GM19397 (cell line): ENCODE data around the gene FNDC7.
"Not testable (repeated sequence)": the region's sequence is repeated elsewhere in the genome, so short reads cannot be mapped to it uniquely, and the experiment has no call there.

ENCODE experiments used
- ATAC-seq: cut with Tn5 transposase; IDR thresholded peaks from one replicate; pipeline ENCODE4 v1.9.1; 2021; ENCODE audit warnings: mild to moderate bottlenecking, moderate library complexity; ENCODE audit not compliant: unreplicated experiment

The FNDC7 gene

DNA sequence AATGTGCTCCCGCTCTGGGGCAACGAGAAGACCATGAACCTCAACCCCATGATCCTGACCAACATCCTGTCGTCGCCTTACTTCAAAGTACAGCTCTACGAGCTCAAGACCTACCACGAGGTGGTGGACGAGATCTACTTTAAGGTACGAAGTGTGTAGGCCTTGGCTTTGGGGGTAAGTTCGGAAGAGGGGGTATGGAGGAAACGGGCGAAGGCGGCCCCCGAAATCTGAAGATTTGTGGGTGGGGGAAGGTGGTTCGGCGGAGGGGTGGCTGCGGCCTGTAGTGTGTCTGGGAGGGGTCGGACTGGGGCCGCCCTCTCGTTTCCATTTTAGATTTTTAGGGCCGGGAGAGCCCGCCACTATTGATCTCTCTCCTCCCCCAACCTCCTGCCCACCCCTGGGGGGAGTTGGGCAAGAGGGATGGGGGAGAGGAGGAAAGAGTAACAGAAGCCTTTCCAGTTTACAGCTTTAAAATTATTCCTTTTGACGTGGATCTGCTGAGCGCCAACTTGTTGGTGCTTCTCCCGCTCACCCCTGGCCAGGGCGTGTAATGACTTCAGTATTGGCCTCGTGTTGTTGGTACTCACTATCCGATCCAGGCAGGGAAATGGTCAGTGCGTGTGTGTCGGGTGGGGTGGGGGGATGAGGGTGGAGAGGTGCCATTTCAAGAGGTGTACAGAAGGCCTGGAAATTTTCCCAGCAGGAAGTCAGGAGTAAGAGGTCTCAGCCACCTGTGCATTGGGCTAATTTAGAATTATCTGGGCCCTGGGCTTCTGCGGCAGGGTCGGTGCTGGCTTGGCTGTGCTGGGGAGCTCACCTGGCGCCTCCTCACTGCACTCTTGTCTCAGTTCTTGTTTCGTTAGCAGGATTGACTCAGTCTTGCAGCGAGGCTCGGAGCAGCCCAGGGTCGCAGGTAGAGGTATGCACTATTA lies 19.7 kb upstream of the FNDC7 start:
- peak; percentile 52 for ATAC-seq

DNA sequence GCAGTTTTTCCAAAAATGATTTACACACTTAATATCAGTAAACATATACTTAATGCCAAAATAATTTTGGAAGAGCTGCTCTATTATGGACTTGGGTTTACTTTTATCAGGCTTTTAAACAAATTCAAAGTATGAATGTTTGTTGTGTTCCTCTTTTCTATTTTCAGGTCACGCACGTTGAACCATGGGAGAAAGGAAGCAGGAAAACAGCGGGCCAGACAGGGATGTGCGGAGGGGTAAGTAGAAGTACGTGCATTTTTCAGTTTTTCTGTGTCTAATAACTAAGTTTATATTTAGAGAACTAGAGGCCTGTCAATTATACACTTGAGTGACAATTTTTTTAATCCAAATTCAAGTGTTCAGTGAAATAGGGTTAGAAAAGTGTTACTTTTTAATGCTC lies 17.2 kb upstream of the FNDC7 start:
- no peak for ATAC-seq

DNA sequence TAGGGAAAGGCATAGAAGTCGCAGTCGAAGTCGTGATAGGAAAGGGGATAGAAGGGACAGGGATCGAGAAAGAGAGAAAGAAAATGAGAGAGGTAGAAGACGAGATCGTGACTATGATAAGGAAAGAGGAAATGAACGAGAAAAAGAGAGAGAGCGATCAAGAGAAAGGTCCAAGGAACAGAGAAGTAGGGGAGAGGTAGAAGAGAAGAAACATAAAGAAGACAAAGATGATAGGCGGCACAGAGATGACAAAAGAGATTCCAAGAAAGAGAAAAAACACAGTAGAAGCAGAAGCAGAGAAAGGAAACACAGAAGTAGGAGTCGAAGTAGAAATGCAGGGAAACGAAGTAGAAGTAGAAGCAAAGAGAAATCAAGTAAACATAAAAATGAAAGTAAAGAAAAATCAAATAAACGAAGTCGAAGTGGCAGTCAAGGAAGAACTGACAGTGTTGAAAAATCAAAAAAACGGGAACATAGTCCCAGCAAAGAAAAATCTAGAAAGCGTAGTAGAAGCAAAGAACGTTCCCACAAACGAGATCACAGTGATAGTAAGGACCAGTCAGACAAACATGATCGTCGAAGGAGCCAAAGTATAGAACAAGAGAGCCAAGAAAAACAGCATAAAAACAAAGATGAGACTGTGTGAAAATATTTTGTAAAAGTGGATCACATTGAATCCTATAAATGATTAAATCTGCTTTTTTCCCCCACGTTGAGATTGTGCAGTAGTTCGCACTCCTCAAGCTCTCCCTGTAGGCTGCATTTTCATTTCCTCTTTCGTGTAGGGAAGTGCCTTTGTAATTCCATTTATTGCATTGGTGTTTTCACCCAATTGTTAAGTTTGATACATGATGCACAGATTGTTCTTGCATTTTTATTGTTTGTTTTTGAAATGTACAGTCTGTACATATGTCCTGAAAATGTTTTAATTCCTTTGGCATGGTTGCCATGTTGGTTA lies 13.1 kb upstream of the FNDC7 start:
- no peak for ATAC-seq

DNA sequence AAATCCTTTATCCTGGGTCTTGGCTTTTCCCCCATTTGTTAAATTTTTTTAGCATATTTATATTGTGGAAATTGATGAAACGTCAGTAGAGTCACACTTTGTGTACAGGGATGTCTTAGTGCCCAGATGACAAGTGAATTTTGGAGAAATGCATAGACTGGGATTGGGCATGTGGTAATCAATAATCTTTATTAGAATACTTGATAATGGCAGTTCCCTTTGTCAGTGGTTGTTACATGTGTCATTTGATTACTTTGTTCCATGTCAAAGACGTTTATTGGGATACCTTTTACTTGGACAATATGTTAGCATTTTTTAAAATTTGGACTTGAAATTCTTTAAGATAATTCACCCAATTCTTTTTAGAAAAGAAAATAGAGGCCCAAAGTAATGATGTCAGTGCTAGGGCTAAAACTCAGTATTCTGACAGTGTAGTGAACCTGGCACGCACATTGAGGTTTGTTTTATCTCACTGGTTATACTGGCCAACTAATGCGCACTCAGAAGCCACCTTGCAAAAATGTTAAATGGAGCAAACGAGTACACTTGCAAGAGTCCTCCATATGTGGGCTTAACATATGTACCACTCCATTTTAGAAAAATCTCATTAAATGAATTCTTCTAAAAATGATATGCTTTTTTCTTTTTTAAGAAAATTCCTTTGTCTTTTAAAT lies 11.4 kb upstream of the FNDC7 start:
- no peak for ATAC-seq

DNA sequence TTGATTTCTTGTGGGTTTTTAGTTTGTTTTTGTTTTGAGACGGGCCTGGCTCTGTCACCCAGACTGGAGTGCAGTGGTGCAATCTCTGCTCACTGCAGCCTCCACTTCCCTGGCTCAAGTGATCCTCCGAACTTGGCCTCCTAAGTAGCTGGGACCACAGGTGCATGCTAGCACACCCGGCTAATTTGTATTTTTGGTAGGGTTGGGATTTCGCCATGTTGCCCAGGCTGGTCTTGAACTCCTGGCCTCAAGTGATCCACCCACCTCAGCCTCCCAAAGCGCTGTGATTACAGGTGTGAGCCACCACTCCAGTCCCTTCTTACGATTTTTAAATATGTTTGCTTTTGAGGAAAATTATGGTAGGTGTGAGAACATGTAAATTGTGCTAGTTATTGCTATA lies 10.6 kb upstream of the FNDC7 start:
- ATAC-seq, result not testable (repeated sequence)

DNA sequence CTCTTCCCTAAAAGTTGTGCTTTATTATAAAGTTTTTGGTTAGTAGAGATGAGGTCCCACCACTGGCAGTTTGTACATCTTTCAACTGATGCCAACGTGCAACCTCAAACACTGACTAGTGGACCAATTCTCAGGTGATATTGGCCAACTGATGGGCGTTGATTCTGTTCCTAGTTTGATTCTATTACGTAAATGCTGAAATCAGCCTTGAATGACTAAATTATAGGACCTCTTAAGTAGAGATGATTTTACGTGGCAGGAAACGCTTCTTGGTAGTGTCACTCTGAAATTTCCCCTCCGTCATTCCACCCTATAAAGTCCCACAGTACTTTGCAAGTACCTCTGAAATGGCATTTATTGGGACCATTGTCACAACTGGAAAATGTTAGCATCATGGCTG lies 8.8 kb upstream of the FNDC7 start:
- no peak for ATAC-seq

DNA sequence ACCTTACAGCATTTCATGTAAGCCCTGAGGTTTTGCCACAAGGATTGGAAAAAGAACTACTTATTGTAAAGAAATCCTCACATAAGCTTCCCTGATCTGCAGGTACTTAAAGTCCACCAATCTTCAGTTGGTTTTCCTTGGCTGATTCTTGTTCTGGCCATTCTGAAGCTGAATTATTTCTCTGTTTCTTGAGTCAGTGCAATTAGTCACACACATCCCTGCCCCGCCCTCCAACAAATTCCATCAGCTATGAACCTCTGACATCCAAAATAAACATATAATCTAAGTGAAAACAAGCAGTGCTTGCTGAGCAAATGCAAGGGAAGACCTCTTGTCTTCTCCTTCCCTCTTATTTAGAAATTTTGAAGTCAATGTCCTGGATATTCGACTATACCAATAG lies 8.2 kb upstream of the FNDC7 start:
- no peak for ATAC-seq

DNA sequence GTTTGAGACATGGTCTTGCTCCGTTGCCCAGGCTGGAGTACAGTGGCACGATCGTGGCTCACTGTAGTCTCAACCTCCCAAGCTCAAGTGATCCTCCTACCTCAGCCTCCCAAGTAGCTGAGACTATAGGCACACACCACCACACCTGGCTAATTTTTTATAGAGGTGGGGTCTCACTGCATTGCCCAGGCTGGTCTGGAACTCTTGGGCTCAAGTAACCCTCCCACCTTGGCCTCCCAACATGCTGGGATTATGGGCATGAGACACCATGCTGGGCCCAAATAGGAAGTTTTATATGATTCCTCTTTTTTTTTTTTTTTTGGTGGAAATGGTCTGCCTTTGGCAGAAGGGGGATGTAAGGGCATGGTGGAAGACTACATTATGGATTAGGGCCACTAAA lies 6.1 kb upstream of the FNDC7 start:
- no peak for ATAC-seq

DNA sequence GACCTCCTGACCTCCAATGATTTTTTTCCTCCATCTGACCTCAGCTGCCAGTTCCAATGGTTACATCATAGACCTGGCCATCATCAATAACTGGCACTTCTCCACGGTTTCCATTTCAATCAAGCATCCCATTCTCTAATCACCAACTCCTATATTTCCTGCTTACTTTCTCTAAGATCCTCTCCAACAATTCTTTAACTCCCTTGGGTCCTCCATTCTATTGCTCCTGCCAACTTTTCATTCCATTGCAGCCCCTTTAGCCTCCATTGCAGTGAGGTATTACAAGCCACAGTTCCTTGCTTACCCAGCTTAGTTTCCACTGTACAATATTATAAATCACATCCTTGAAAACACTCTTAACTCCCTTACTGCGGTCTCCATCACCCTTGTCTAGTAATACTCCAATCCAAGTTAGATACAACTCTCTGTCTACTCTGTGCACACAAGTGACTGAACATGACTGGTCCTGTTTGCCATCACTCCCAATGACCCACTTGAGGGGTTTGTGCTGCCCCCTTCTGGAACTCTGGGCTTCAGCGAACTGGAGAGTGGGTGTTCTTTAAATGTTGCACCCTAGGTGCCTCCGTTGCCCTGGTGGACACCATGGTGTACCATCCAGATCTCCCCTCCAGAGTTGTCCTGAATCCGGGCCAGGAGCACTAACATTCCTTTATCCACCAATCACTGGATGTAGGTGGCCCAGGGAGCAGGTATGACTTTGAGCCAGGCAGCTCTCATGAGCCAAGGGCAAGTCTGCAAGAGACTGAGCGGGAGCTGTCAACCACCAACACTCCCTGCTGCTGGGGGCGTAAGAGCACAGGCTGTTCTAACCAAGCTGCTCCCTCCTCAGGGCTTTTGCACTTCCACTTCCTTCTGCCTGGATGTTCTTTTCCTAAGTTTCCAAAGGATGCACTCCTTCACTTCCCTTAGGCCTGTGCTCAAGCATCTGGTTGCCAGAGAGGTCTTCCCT lies 3.7 kb upstream of the FNDC7 start:
- ATAC-seq, result no peak

DNA sequence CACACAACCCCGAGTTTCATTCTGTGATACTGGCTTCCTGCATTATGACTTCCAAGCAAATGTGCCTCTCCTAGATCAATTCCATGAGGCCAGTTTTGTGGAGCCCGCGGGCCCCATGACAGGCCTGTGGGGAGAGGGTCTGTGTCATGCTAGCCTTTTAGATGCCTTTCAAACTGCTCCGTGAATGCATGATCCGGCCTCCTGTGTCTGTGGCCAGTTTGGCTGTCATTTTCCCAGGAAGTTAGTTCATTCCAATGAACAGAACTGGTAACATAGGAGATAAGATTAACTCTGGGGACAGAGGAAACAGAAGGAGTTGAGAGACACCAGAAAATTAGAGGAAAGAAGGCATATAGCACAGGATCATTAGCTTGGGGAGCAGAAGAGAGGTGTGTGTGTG lies 3.2 kb downstream of the FNDC7 start:
- ATAC-seq, result no peak

DNA sequence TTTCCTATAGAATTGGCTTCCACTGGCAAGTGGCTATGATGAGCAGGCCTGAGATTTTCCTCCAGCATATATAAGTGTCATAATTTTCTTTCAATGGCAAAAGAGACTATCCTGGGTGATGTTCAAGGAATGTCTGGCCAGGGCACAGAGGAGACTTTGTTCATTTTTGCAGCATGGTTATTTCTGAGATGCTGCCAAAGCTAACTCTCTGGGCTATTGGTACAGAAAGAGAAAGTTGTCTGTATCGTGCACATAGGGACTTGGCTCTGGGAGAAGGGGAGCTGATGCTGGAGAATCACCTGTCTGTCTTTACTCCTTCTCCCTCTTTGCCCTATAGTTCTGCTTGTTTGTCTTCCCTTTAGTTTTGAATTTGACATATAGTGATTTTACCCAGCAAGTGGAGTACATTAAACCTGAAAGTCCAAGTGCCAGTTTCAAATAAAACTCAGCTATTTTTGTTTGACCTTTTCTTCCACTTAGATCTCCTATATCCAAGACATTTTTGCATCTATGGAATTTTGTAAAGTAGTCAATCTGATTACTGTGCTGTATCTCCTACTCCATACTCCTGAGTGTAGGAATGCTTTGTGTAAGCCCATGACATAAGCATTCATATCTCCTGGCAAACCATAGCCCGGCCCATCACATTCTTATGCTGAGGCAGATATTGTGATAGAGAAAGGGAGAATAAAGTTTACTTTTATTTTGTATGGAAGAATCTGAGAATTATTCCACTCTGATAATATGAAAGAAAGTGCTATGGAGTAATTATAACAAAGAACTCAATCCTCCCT lies 3.9 kb downstream of the FNDC7 start:
- no peak for ATAC-seq

DNA sequence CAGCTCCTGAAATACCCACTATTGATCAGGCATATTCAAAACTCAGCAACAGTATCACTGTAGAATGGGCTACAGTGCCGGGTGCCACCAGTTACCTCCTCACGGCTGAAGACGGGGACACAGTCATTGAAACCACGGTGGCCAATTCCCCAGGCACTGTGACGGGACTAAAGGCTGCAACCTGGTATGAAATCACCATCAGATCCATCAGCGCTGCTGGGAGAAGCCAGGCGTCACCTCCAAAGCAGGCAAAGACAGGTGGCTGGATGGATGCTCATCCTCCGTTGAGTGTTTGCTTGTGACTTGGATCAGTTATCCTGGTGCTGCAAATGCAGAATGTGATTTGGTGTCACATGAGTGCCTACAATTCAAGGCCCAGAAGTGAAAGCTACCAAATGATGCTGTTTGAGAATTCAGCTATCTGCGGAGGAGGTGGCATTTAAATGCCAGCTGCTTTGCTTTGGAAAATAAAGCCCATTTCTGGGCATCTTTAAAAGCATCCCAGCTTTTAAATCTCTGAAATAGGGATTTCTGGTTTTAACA lies 5.1 kb downstream of the FNDC7 start:
- no peak for ATAC-seq

DNA sequence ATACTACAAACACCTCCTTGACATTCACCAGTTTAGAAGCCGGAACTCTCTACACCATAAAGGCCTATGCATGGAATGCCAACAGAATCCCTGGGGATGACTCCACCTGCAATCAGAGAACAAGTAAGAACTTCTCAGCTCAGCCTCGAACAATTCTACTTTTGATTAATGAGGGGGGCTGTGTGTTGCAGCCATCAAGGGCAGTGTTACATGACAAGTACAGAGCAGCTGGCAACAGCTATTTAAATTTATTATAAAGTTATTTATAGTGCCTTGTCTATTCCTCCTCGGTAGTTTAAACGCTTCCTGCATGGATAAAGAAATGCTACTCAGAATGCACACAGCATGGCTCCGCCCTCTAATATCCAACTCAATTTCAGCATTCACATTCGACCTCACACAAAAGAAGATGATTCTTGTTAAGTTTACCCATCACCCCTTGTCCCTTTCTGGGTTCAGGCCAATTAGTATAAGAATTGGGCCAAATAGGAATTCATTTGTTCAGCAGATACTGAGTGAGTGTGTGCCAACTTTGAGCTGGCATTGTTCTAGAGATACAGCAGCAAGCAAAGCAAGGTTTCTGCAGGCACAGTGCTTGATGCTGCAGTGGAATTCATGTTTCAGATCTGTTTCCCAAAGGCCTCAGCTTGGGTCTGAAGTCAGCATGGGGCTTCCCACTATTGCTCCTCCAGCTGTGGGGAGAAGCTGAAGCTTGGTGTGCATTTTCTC lies 6.4 kb downstream of the FNDC7 start:
- ATAC-seq, result no peak

DNA sequence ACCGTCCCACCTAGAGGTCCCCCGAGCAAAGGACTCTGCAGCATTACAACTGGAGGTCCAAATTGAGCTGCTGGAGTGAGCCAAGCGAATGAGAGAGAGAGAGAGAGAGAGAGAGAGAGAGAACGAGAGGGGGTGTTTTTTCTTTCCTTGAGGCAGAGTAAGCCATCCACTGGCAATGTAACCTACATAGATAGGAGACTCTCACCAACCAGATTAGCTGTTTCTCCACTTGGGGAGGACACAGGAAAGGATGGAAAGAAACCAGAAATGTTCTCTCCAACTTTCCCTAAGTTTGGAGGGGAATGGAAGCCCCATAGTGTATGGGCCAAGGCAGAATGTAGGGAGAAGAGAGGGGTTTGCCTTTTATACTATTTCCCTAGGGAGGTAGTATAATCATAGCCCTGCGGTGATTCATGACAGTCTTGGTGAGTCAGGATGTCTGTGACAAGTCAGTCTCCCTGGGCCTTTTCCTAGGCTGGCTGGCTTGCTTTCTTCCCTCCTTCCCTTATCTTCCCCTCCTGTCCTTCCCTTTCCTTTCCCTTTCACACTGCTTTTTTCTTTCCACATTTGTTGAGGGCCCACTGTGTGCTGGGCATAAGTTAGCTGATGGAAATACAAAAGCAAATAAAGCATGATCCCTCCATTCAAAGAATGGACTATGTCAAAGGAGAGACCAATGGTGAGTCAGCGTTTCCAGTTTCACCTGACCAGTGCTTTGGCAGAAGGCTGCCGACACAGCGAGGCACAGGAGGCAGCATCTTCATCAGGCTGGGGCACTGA lies 7.1 kb downstream of the FNDC7 start:
- no peak for ATAC-seq

DNA sequence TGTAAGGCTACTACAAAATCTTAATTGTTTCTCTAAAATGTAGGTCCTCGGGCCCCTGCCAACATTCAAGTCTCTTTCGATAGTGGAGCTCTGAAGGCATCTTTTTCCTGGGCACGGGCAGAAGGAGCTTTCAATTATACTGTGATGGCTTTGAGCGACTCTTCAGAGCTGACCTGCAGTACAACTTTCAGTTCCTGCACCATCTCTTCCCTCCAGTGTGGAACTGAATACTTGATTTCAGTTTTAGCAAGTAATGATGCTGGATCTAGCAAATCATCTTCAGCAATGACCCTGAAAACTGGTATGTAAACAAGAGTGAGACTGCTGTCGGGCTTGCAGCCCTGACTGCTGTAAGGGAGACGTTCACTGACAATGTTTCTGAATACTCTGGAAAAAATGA lies 9.6 kb downstream of the FNDC7 start:
- no peak for ATAC-seq

DNA sequence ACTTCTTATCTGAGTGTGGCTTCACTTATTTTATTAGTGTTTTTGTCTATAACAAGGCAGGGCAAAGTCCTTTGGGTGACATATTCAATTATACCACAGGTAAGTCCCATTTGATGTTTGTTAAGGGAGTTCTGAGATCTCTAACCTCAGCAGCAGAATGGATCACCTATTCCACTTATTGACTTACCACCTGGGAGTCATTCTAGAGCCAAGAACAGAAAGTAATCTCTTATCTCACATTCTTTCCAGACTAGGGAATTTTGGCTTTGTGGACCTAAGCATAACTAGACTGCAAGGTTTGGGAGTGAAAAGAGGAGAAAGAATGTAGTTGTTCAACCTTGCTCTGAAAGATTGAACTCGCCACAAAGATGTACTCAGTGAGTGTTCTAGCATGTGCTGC lies 13.2 kb downstream of the FNDC7 start:
- no peak for ATAC-seq

DNA sequence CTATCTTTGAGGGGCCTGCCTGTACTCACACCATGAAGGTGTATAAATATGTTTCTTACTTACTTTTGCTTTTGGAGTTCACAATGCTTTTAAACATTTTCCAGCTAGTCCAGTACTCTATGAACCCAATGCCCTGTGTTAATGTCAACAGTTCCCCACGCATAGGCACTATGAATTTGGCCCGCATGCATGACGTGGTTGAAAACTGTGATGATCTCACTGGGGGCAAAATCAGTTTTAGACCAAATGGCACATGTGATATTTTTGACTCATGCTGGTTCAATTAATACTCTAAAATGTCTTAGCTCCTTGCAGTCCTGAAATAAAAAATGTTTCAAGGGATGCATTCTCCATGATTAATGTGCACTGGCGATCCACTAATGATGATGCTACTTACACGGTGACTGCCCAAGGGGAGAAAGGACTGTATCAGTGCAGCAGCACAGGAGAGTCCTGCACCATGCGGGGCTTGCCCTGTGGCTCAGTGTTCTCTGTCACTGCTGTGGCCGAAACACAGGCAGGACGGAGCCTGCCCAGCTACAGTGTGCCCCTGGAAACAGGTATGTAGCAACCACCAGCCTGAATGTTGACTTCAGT lies 15.7 kb downstream of the FNDC7 start:
- no peak for ATAC-seq
